HEK293 (cell line): ENCODE measurements around the gene TXNIP.
A peak's percentile ranks its signal among the peaks of the same experiment; 100 is the strongest.

Source experiments
- CTCF ChIA-PET: fragments of 350-600 bp; formaldehyde crosslinking; extraction: SDS; loops from one replicate; lab custom pipeline; 2021; ENCODE audit warnings: antibody characterized with exemption; lab: Yijun Ruan, JAX
- POLR2A ChIA-PET: fragments of 300-600 bp; formaldehyde crosslinking; extraction: SDS; loops from one replicate; lab custom pipeline; 2020; ENCODE audit warnings: antibody characterized with exemption, inconsistent platforms; lab: Yijun Ruan, JAX
- H3K27ac ChIP-seq: fragments of 200-500 bp; sonication (Bioruptor generic); 2 replicates; pipeline ENCODE4 v1.5.1; 2014; ENCODE audit warnings: low read depth, low read length, control low read depth, inconsistent platforms; ENCODE audit errors: extremely low read depth
- H3K36me3 ChIP-seq, 2 experiments: fragments of 200-500 bp in 1 of 2; sonication (Bioruptor generic) in 1 of 2; 1 replicate in 1 of 2; 2 replicates in 1 of 2; pipeline ENCODE4 v1.5.1; 2014 to 2017; ENCODE audit warnings: inconsistent platforms in 2 of 2, low read length in 2 of 2; ENCODE audit not compliant: control insufficient read depth in 2 of 2, insufficient read depth in 1 of 2
- H3K4me1 ChIP-seq: fragments of 200-500 bp; sonication (Bioruptor generic); 2 replicates; pipeline ENCODE4 v1.5.1; 2014; ENCODE audit warnings: mild to moderate bottlenecking, low read length, inconsistent platforms; ENCODE audit not compliant: control insufficient read depth, insufficient read depth
- H3K4me3 ChIP-seq: 2 replicates; pipeline ENCODE4 v1.5.1; 2011; ENCODE audit warnings: low read depth, mild to moderate bottlenecking, control low read depth, low read length, moderate library complexity
- H3K9me3 ChIP-seq: fragments of 200-500 bp; sonication (Bioruptor generic); 2 replicates; pipeline ENCODE4 v1.5.1; 2014; ENCODE audit warnings: low read depth, low read length, inconsistent platforms; ENCODE audit not compliant: control insufficient read depth, insufficient read depth
- KLF10 ChIP-seq: fragments of 450-650 bp; IDR thresholded peaks from 2 replicates; pipeline ENCODE4 v1.5.1; 2018; ENCODE audit warnings: missing biosample characterization, mild to moderate bottlenecking, missing genetic modification characterization
- KLF9 ChIP-seq: fragments of 450-650 bp; formaldehyde crosslinking; IDR thresholded peaks from 2 replicates; pipeline ENCODE4 v1.5.1; 2016; ENCODE audit warnings: missing biosample characterization, missing genetic modification characterization, low read depth
- OVOL3 ChIP-seq: fragments of 450-650 bp; formaldehyde crosslinking; IDR thresholded peaks from 2 replicates; pipeline ENCODE4 v1.5.1; 2016; ENCODE audit warnings: missing biosample characterization, missing genetic modification characterization
- PRDM10 ChIP-seq: fragments of 450-650 bp; formaldehyde crosslinking; IDR thresholded peaks from 2 replicates; pipeline ENCODE4 v1.5.1; 2016; ENCODE audit warnings: missing biosample characterization, missing genetic modification characterization
- PRDM4 ChIP-seq: fragments of 450-650 bp; formaldehyde crosslinking; IDR thresholded peaks from 2 replicates; pipeline ENCODE4 v1.5.1; 2017; ENCODE audit warnings: missing biosample characterization, missing genetic modification characterization
- SP3 ChIP-seq: fragments of 450-650 bp; formaldehyde crosslinking; IDR thresholded peaks from 2 replicates; pipeline ENCODE4 v1.5.1; 2016; ENCODE audit warnings: missing biosample characterization, missing genetic modification characterization
- ZBTB20 ChIP-seq: fragments of 450-650 bp; formaldehyde crosslinking; IDR thresholded peaks from 2 replicates; pipeline ENCODE4 v1.5.1; 2016; ENCODE audit warnings: missing biosample characterization, missing genetic modification characterization
- ZBTB48 ChIP-seq: fragments of 450-650 bp; formaldehyde crosslinking; IDR thresholded peaks from 2 replicates; pipeline ENCODE4 v1.5.1; 2016; ENCODE audit warnings: missing biosample characterization, missing genetic modification characterization
- ZBTB8A ChIP-seq: fragments of 450-650 bp; formaldehyde crosslinking; IDR thresholded peaks from 2 replicates; pipeline ENCODE4 v1.5.1; 2016; ENCODE audit warnings: missing biosample characterization, missing genetic modification characterization
- ZFP37 ChIP-seq: fragments of 450-650 bp; formaldehyde crosslinking; IDR thresholded peaks from 2 replicates; pipeline ENCODE4 v1.5.1; 2016; ENCODE audit warnings: missing biosample characterization, missing genetic modification characterization
- ZNF112 ChIP-seq: fragments of 450-650 bp; formaldehyde crosslinking; IDR thresholded peaks from 2 replicates; pipeline ENCODE4 v1.5.0; 2017; ENCODE audit warnings: missing biosample characterization, missing genetic modification characterization
- ZNF138 ChIP-seq: fragments of 450-650 bp; formaldehyde crosslinking; IDR thresholded peaks from 2 replicates; pipeline ENCODE4 v1.5.1; 2016; ENCODE audit warnings: missing biosample characterization, missing genetic modification characterization, borderline replicate concordance
- ZNF146 ChIP-seq: fragments of 450-650 bp; formaldehyde crosslinking; IDR thresholded peaks from 2 replicates; pipeline ENCODE4 v1.5.1; 2016; ENCODE audit warnings: missing biosample characterization, missing genetic modification characterization
- ZNF223 ChIP-seq: fragments of 450-650 bp; formaldehyde crosslinking; IDR thresholded peaks from 2 replicates; pipeline ENCODE4 v1.5.1; 2016; ENCODE audit warnings: missing biosample characterization, missing genetic modification characterization
- ZNF24 ChIP-seq: fragments of 450-650 bp; formaldehyde crosslinking; IDR thresholded peaks from 2 replicates; pipeline ENCODE4 v1.5.1; 2016; ENCODE audit warnings: missing biosample characterization, missing genetic modification characterization
- ZNF423 ChIP-seq: fragments of 450-650 bp; formaldehyde crosslinking; IDR thresholded peaks from 2 replicates; pipeline ENCODE4 v1.5.1; 2016; ENCODE audit warnings: missing biosample characterization, missing genetic modification characterization
- ZNF518A ChIP-seq: fragments of 450-650 bp; formaldehyde crosslinking; conservative IDR thresholded peaks from 2 replicates; pipeline ENCODE4 v1.5.1; 2016; ENCODE audit warnings: low read depth, missing biosample characterization, missing genetic modification characterization
- ZNF521 ChIP-seq: fragments of 450-650 bp; formaldehyde crosslinking; IDR thresholded peaks from 2 replicates; pipeline ENCODE4 v1.5.1; 2017; ENCODE audit warnings: missing biosample characterization, mild to moderate bottlenecking, missing genetic modification characterization
- ZNF571 ChIP-seq: fragments of 450-650 bp; formaldehyde crosslinking; IDR thresholded peaks from 2 replicates; pipeline ENCODE4 v1.5.0; 2017; ENCODE audit warnings: missing biosample characterization, missing genetic modification characterization
- ZNF585B ChIP-seq: fragments of 450-650 bp; formaldehyde crosslinking; IDR thresholded peaks from 2 replicates; pipeline ENCODE4 v1.5.1; 2016; ENCODE audit warnings: missing biosample characterization, missing genetic modification characterization
- ZNF596 ChIP-seq: fragments of 450-650 bp; IDR thresholded peaks from 2 replicates; pipeline ENCODE4 v1.5.0; 2018; ENCODE audit warnings: missing biosample characterization, mild to moderate bottlenecking, missing genetic modification characterization, moderate library complexity
- ZNF664 ChIP-seq: fragments of 450-650 bp; formaldehyde crosslinking; IDR thresholded peaks from 2 replicates; pipeline ENCODE4 v1.5.1; 2016; ENCODE audit warnings: missing biosample characterization, missing genetic modification characterization
- ZNF776 ChIP-seq: fragments of 450-650 bp; formaldehyde crosslinking; IDR thresholded peaks from 2 replicates; pipeline ENCODE4 v1.5.0; 2017; ENCODE audit warnings: missing biosample characterization, missing genetic modification characterization, borderline replicate concordance
- ZNF785 ChIP-seq: fragments of 450-650 bp; formaldehyde crosslinking; IDR thresholded peaks from 2 replicates; pipeline ENCODE4 v1.5.1; 2016; ENCODE audit warnings: missing biosample characterization, missing genetic modification characterization
- ZSCAN30 ChIP-seq: fragments of 450-650 bp; IDR thresholded peaks from 2 replicates; pipeline ENCODE4 v1.5.1; 2018; ENCODE audit warnings: missing biosample characterization, mild to moderate bottlenecking, missing genetic modification characterization, moderate library complexity

TXNIP gene

GRCh38 chr1:145965119-145965744 lies 31.1 kb downstream of the TXNIP start (continued):
- TF ChIP-seq ZNF138 (tag by site-specific recombination): no peak
- no peak for TF ChIP-seq ZNF518A
- no peak for TF ChIP-seq ZNF521 (tag by site-specific recombination)
- peak; percentile 95 for TF ChIP-seq ZNF664 (tag by site-specific recombination)
- TF ChIP-seq ZBTB48 (tag by site-specific recombination): no peak
- no peak for TF ChIP-seq SP3 (tag by site-specific recombination)
- no peak for TF ChIP-seq ZNF223 (tag by site-specific recombination)

GRCh38 chr1:145964328-145965118 lies 31.9 kb downstream of the TXNIP start, which contains the start of the genes ANKRD34A and POLR3GL:
Gene ANKRD34A, minus strand, starts transcription at chr1:145964575. Its CDS starts 2,816 bp downstream, at chr1:145961759.
Gene POLR3GL, plus strand, starts transcription at chr1:145964690. Its CDS starts 10,176 bp downstream, at chr1:145974866.
- POLR2A ChIA-PET: interaction anchor here (0.7 to 4.1 kb wide), 16 partner anchors 8 to 1207 kb away, joined by 3 to 39 read pairs (median 6); partner anchors contain the start of genes ANKRD35, PIAS3, POLR3C and PRKAB2
- Histone ChIP-seq H3K27ac (peak within 1 kb of the TSS; percentile 16; the same call in 1 of the 2 replicates), H3K4me3 (peak within 1 kb of the TSS; percentile 70), H3K36me3 (no peaks in the 10 kb centered on the region), H3K9me3 (no peaks in the 10 kb centered on the region), H3K4me1 (peaks cover 9% of the 10 kb centered on the region)
- CTCF ChIA-PET: interaction anchor here (0.8 to 5.0 kb wide), 9 partner anchors 10 to 119 kb away, joined by 3 to 43 read pairs (median 6); partner anchors contain the start of gene NUDT17
- TF ChIP-seq ZNF423 (tag by site-specific recombination): no peak
- peak; percentile 75 for TF ChIP-seq PRDM4 (tag by site-specific recombination)
- TF ChIP-seq ZNF596 (tag by site-specific recombination): 0 out of 2 replicates have a peak, but pooled peaks have one; percentile 24
- no peak for TF ChIP-seq ZNF521 (tag by site-specific recombination)
- TF ChIP-seq ZNF146 (tag by site-specific recombination): no peak
- no peak for TF ChIP-seq OVOL3 (tag by site-specific recombination)
- TF ChIP-seq PRDM10 (tag by site-specific recombination): peak; percentile 87
- peak; percentile 34; the same call in 1 of the 2 replicates for TF ChIP-seq ZBTB8A (tag by site-specific recombination)
- TF ChIP-seq ZNF112: no peak
- TF ChIP-seq KLF10: peak; percentile 41; the same call in 1 of the 2 replicates
- no peak for TF ChIP-seq ZNF24 (tag by site-specific recombination)
- no peak for TF ChIP-seq ZNF571 (tag by site-specific recombination)
- TF ChIP-seq KLF9 (tag by site-specific recombination): peak; percentile 53
- TF ChIP-seq ZNF776: no peak
- TF ChIP-seq ZFP37 (tag by site-specific recombination): no peak
- no peak for TF ChIP-seq ZNF785 (tag by site-specific recombination)
- no peak for TF ChIP-seq ZSCAN30 (tag by site-specific recombination)
- peak; percentile 57; the same call in 1 of the 2 replicates for TF ChIP-seq ZBTB20 (tag by site-specific recombination)
- no peak for TF ChIP-seq ZNF223 (tag by site-specific recombination)
- no peak for TF ChIP-seq ZNF585B
